Skeletal muscle tissue (tissue), 4 donors: ENCODE data around the gene MYOC. TPM values are rescaled to one million over a fixed set of nuclear protein-coding genes. Genes with fewer than 3 reads are reported as not detected.
"Not testable (repeated sequence)": the region's sequence is repeated elsewhere in the genome, so short reads cannot be mapped to it uniquely, and the experiment has no call there.

Experiments used
- H3K27ac ChIP-seq: one replicate; pipeline ENCODE4 v1.7.0; 2013; ENCODE audit warnings: mild to moderate bottlenecking, low read depth, low read length, inconsistent platforms
- H3K27me3 ChIP-seq, 3 donors: one replicate each; pipeline ENCODE4 v1.7.0; 2013; ENCODE audit warnings: low read length in 3 of 3; ENCODE audit not compliant: control insufficient read depth in 3 of 3, insufficient read depth in 3 of 3
- H3K36me3 ChIP-seq, 3 donors: one replicate each; pipeline ENCODE4 v1.7.0; 2013; ENCODE audit warnings: low read length in 3 of 3; ENCODE audit not compliant: control insufficient read depth in 3 of 3, insufficient read depth in 3 of 3
- H3K4me1 ChIP-seq, 3 donors: one replicate each; pipeline ENCODE4 v1.7.0; 2013; ENCODE audit warnings: low read length in 3 of 3, mild to moderate bottlenecking in 3 of 3; ENCODE audit not compliant: control insufficient read depth in 3 of 3, insufficient read depth in 3 of 3
- H3K4me3 ChIP-seq, 3 donors: one replicate each; pipeline ENCODE4 v1.7.0; 2013; ENCODE audit warnings: low read length in 3 of 3
- H3K9ac ChIP-seq, 3 donors: one replicate each; pipeline ENCODE4 v1.7.0; 2013; ENCODE audit warnings: low read length in 3 of 3, mild to moderate bottlenecking in 3 of 3, moderate library complexity in 2 of 3, low read depth in 1 of 3
- H3K9me3 ChIP-seq, 3 donors: one replicate each; pipeline ENCODE4 v1.7.0; 2013; ENCODE audit warnings: low read length in 3 of 3; ENCODE audit not compliant: control insufficient read depth in 3 of 3
- total RNA-seq: library from RNA; depleted of rRNA; stranded (reverse); fragments of >200 nt; gene quantifications from one replicate; pipeline ENCODE4 v1.2.3, GENCODE V29; 2014
- donor health status: Osteomylitis.

MYOC gene
- total RNA-seq, 1 donor from 2014 or later: 5.2 TPM

DNA sequence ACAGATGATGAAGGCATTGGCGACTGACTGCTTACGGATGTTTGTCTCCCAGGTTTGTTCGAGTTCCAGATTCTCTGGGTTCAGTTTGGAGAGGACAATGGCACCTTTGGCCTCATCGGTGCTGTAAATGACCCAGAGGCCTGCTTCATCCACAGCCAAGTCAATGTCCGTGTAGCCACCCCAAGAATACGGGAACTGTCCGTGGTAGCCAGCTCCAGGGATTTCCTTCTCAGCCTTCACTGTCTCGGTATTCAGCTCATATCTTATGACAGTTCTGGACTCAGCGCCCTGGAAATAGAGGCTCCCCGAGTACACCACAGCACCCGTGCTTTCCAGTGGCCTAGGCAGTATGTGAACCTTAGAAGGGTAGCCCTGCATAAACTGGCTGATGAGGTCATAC, 16.3 kb downstream of the MYOC start:
- no peaks in the 10 kb centered on the region for H3K4me1 ChIP-seq
- H3K27me3 ChIP-seq: no peaks in the 10 kb centered on the region
- no peaks in the 10 kb centered on the region for H3K36me3 ChIP-seq
- H3K4me3 ChIP-seq: no peak overlapping the region
- H3K27ac ChIP-seq: no peak overlapping the region
- no peaks in the 10 kb centered on the region for H3K9me3 ChIP-seq
- H3K9ac ChIP-seq: no peak overlapping the region

DNA sequence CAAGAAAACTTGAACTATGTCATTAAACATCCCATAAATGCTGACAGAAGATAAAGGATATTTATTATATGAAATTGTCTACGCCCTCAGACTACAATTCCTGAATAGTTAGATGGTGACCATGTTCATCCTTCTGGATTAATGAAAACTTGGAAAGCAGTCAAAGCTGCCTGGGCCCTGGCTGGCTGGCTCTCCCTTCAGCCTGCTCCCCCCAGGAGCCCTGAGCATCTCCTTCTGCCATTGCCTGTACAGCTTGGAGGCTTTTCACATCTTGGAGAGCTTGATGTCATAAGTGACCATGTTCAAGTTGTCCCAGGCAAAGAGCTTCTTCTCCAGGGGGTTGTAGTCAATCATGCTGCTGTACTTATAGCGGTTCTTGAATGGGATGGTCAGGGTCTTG, 16.8 kb downstream of the MYOC start:
- Histone ChIP-seq H3K9ac (no peak overlapping the region), H3K4me1 (no peaks in the 10 kb centered on the region), H3K9me3 (no peaks in the 10 kb centered on the region), H3K36me3 (no peaks in the 10 kb centered on the region), H3K27ac (no peak overlapping the region), H3K4me3 (no peak overlapping the region), H3K27me3 (no peaks in the 10 kb centered on the region)

DNA sequence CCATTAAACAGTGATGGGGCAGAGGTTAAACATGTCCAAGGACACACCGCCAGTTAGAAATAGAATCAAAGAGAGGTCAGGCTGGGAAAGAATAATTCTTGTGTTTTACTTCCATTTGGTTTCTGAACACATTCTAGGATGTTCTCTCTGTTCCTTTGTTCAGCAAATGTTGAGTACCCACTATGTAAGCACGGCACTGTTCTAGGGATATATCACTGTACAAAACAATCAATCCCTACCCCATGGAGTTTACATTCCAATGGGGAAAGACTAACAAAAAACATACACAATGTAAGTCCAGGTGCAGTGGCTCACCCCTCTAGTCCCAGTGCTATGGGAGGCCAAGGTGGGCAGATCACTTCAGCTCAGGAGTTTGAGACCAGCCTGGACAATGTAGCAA, 24.3 kb downstream of the MYOC start:
- H3K9me3 ChIP-seq: no peaks in the 10 kb centered on the region
- no peaks in the 10 kb centered on the region for H3K27me3 ChIP-seq
- H3K9ac ChIP-seq: no peak overlapping the region
- H3K27ac ChIP-seq: no peak overlapping the region
- no peak overlapping the region for H3K4me3 ChIP-seq
- H3K4me1 ChIP-seq: no peaks in the 10 kb centered on the region
- no peaks in the 10 kb centered on the region for H3K36me3 ChIP-seq

DNA sequence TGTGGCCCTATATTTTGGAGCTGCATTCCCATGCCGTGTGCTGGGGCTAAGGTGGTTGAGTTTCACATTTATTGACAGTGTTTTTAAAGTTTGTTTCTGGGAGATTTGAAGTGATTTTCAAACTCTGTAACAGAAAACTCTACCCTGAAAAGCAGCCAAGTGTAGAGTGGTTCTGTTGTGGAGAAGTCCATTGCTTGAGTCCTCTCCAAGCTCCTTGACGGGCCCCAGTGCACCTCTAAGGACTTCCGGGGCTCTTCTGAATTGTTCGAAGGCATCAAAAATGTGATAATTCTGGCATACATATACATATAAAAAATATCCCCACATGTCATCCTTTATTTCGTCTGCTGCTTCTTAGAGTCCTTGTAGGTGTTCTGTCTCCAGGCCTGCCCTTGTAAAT, 25.5 kb downstream of the MYOC start:
- Histone ChIP-seq H3K4me3 (no peak overlapping the region), H3K9me3 (no peaks in the 10 kb centered on the region), H3K27me3 (peaks cover 0 to 3% (median 0%) of the 10 kb centered on the region in 3 donors), H3K4me1 (no peaks in the 10 kb centered on the region), H3K36me3 (no peaks in the 10 kb centered on the region), H3K9ac (no peak overlapping the region), H3K27ac (no peak overlapping the region)

DNA sequence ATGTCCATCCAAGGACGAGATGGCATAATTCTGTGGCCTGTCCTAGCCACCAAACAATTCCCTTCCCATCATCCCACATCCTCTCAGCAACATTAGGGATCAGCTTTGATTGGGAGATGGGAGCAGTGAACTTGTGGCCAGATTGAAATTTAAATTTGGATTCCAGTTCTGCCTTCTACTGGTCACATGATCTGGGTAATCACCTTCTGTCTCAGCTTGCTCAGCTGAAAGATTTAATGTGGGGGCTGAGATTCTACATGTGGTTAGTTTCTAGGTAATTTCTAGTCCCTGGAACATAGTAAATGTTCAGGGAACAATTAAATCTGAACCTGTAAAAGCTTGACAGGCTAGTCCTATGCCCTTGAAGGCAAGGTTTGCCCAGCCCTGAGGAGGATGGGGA, 27.3 kb downstream of the MYOC start:
- no peaks in the 10 kb centered on the region for H3K4me1 ChIP-seq
- H3K27me3 ChIP-seq: peaks cover 0 to 4% (median 0%) of the 10 kb centered on the region in 3 donors
- no peak overlapping the region for H3K4me3 ChIP-seq
- no peak overlapping the region for H3K9ac ChIP-seq
- H3K36me3 ChIP-seq: no peaks in the 10 kb centered on the region
- H3K9me3 ChIP-seq: no peaks in the 10 kb centered on the region
- H3K27ac ChIP-seq: no peak overlapping the region

DNA sequence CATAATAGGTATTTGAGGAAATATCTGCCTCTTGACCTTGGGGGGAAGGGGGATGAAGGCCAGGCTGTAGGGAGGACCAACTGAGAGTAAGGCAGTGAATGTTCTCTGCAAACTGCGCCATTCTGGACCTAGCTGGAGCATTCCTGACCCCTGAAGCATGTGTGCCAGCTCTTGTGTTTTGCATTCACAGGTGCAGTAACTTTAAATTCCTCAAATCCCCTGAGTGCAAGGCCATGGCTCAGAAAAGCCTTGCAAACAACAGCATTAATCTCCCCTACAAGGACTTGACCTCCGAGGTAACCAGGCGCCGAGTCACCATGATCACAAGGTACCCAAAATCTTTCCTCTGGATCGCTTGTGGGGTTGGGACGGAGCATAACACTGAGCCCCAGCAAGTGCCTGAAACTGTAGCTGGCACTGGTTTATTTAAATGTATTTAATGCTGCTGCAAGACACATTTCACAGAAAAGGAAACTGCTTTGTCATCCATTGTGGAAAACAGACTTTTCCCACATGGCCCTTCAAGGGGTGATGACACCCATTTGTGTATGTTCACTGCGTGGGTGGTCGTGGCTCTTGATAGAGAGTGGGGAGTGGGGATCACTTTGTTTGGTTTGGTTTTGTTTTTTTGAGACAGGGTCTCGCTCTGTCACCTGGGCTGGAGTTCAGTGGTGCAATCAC, 28.7 kb downstream of the MYOC start:
- Histone ChIP-seq H3K36me3 (no peaks in the 10 kb centered on the region), H3K4me3 (no peak overlapping the region), H3K27ac (no peak overlapping the region), H3K9ac (no peak overlapping the region), H3K4me1 (no peaks in the 10 kb centered on the region), H3K27me3 (peaks cover 0 to 4% (median 0%) of the 10 kb centered on the region in 3 donors), H3K9me3 (no peaks in the 10 kb centered on the region)

DNA sequence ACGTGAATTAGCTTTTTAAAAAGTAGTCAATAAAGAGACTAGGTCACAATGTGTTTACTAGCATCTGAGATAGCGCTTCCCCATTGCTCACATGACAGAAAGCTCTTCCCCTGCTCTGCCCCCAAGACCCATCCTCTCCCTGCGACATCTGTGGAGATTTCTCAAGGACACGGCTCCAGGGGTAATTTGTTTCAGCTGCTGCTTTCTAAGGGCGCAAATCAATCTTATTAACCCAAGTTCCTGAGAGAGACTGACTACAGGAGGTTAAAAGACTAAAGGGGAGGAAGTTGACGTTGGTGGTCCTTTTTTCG, 30.4 kb downstream of the MYOC start, which contains the start of gene MYOCOS:
TSS of gene MYOCOS (plus strand) at position 92 of the 311 bp plus-strand sequence. CDS start 1,641 bp downstream, outside the sequence.
- Histone ChIP-seq H3K9me3 (no peaks in the 10 kb centered on the region), H3K9ac (no peak within 1 kb of the TSS), H3K27me3 (peaks cover 0 to 4% (median 0%) of the 10 kb centered on the region in 3 donors), H3K4me3 (no peak within 1 kb of the TSS), H3K27ac (no peak within 1 kb of the TSS), H3K36me3 (no peaks in the 10 kb centered on the region), H3K4me1 (no peaks in the 10 kb centered on the region)

DNA sequence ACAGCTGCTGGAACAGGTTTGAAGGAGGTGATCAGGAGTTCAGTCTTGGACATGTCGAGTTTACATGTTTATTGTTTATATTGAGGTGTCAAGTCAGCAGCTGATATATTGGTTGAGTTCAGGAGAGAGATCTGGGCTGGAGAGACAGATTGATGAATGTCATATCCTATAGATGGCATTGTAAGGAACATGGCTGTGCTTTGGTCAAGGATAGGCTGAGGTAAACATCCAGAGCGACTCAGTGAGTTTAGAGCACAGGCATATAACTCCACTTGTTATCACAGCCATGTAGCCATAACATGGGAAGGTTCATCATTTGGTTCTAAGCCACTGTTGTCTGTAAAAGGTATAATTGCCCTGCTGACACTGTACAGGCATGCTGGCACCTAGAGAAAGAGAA, 35.9 kb downstream of the MYOC start:
- no peaks in the 10 kb centered on the region for H3K4me1 ChIP-seq
- H3K9ac ChIP-seq: no peak overlapping the region
- no peaks in the 10 kb centered on the region for H3K36me3 ChIP-seq
- H3K27me3 ChIP-seq: no peaks in the 10 kb centered on the region
- H3K27ac ChIP-seq: no peak overlapping the region
- no peaks in the 10 kb centered on the region for H3K9me3 ChIP-seq
- no peak overlapping the region for H3K4me3 ChIP-seq

DNA sequence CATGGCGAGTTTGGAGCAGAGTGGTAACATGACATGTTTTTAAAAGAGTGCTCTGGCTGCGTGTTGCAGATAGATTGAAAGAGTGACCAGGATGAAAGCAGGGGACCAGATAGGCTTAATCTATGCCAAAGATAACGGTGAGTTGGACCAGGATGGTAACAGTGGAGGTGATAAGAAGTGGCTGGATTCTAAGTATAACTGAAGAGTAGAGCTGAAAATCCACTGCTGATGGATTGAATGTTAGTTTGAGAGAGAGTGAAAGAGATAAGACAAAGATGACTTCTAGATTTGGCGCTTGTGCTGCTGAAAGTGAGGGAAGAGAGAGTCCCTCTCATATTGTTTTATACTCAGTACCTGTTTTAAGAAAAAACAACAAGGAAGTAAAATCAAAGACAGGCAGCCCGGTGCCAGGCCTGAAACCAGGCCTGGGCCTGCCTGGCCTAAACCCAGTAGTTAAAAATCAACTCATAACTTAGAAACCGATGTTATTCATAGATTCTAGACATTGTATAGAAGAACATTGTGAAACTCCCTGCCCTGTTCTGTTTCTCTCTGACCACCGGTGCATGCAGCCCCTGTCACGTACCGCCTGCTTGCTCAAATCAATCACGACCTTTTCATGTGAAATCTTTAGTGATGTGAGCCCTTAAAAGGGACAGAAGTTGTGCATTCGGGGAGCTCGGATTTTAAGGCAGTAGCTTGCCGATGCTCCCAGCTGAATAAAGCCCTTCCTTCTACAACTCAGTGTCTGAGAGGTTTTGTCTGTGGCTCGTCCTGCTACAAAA, 37.2 kb downstream of the MYOC start:
- not testable (repeated sequence) for H3K4me1 ChIP-seq, H3K9ac ChIP-seq, H3K9me3 ChIP-seq, H3K27ac ChIP-seq, H3K36me3 ChIP-seq, H3K4me3 ChIP-seq, H3K27me3 ChIP-seq

DNA sequence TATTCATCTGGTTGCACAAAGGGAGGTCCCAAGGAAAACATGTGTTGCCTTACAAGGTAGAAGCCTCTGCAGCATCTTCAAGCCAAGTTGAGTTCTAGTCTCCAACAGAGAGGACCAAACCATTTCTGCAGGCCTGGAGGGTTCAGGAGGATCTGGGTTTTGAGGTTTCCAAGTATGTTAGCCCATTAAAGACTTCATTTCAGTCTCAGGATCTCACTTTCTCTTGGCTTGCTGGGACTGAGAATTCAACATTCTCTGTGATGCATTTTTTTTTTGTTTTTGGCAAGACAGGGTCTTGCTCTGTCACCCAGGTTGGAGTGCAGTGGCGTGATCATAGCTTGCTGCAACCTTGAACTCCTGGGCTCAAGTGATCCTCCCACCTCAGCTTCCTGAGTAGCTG, 39.2 kb downstream of the MYOC start:
- Histone ChIP-seq H3K36me3 (no peaks in the 10 kb centered on the region), H3K27me3 (no peaks in the 10 kb centered on the region), H3K27ac (no peak overlapping the region), H3K9me3 (no peaks in the 10 kb centered on the region), H3K4me1 (no peaks in the 10 kb centered on the region), H3K4me3 (no peak overlapping the region), H3K9ac (no peak overlapping the region)
